ENCODE results near the gene ATP10A.
"Not testable (repeated sequence)": the region's sequence is repeated elsewhere in the genome, so short reads cannot be mapped to it uniquely, and the experiment has no call there.

Gene ATP10A

DNA sequence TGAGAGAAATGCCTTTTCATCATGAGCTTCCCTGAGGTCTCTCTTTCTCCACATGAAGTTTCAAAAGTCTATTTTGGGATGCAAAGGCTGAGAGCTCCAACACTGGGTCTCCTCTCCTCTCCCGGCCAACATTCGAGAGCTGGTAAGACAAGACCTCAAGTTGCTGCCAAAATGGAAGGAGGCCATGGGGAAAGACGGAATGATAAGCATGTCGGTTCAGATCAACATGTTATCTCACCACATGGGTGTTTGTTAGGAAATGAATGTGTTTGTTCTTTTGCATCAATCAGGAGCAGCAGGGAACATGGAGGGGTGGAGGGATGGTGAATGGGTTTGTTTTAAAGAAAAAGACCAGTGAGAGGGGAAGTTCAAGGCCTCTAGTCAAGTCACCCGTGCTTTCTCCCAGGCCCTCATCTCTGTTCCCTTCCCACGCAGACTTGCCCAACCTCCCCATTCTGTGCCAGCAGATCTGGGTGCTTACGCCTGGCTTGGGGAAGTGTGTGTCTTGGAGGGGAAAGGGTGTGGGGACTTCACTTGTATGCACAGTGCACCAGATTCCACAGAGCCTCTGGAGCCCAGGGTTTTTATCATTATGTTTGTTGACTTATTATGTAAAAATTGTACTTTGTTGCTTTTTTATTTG, 23.5 kb upstream of the ATP10A start:
- H3K4me3 ChIP-seq (ENCODE audit: low read depth, low read length), result no peak overlapping the region
- in situ Hi-C loops (cut with HindIII; ENCODE audit: low sequenced_read_pairs), result no loop called here
- DNase-seq (ENCODE audit: low read depth, low spot score), result no peak
- TF ChIP-seq, protein P1, sequence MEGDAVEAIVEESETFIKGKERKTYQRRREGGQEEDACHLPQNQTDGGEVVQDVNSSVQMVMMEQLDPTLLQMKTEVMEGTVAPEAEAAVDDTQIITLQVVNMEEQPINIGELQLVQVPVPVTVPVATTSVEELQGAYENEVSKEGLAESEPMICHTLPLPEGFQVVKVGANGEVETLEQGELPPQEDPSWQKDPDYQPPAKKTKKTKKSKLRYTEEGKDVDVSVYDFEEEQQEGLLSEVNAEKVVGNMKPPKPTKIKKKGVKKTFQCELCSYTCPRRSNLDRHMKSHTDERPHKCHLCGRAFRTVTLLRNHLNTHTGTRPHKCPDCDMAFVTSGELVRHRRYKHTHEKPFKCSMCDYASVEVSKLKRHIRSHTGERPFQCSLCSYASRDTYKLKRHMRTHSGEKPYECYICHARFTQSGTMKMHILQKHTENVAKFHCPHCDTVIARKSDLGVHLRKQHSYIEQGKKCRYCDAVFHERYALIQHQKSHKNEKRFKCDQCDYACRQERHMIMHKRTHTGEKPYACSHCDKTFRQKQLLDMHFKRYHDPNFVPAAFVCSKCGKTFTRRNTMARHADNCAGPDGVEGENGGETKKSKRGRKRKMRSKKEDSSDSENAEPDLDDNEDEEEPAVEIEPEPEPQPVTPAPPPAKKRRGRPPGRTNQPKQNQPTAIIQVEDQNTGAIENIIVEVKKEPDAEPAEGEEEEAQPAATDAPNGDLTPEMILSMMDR (IDR thresholded peaks at IDR 0.05; ENCODE audit: low read depth, low read length), result no peak

DNA sequence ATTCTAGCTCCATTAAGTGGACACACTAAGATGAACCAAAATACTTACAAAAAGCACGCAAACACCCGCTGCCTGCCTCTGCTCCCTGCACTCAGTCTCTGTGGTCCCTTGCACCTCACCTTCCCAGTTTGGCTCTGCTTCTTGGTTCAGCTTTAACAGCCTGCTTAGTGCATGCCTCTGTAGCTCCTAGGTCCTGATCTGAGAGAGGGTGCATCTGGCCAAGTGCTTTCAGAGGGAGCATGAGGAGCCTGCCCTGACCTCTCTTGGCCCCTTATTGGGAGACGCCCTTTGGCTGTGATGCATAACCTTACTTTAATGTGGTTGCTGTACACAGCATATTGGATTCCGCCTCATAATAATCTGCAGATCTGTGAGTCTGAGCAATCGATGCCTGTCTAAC, 21.2 kb upstream of the ATP10A start:
- TF ChIP-seq, protein P1 (IDR thresholded peaks at IDR 0.05; ENCODE audit: low read depth, low read length), result no peak
- in situ Hi-C loops (cut with HindIII; ENCODE audit: low sequenced_read_pairs), result no loop called here
- no peak overlapping the region for H3K4me3 ChIP-seq (ENCODE audit: low read depth, low read length)
- no peak for DNase-seq (ENCODE audit: low read depth, low spot score)

DNA sequence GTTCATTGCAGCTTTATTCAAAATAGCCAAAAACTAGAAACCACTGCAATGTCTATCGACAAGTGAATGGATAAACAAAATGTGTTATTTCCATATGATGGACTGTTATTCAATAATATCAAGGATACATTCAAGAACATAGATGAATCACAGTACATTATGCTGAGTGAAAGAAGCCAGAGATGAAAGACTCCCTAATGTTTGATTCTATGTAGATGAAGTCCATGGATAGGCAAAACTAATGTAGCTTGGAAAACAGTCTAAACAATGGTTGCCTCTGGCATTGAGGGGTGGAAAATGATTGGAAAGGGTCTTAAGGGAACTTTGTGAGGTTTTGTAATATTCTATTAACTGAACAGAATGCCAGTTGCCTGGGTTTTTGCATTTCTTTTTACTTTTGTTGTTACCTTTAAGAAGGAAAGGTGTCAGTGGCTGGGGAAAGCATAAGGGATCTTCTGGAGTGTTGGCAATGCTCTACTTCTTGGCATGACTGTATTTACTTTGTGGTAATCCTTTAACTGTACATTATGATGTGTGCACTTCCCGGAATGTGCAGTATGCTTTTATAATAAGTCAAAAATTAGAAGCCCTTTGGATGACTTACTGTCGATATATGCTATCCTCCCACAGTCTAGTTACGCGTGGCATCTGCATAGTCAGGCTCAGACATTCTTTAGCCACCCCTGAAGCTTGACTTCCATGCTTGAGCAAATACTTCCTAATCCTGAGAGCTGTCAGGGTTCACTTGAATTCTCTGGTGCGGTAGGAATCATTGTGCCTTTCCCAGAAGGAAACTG, 20.5 kb upstream of the ATP10A start:
- in situ Hi-C loops (cut with HindIII; ENCODE audit: low sequenced_read_pairs), result no loop called here
- TF ChIP-seq, protein P1 (IDR thresholded peaks at IDR 0.05; ENCODE audit: low read depth, low read length), result no peak
- DNase-seq (ENCODE audit: low read depth, low spot score), result peak; percentile 86
- H3K4me3 ChIP-seq (ENCODE audit: low read depth, low read length), result no peak overlapping the region

- in situ Hi-C loops (cut with HindIII; ENCODE audit: low sequenced_read_pairs), result no loop called here
- TF ChIP-seq, protein P1 (IDR thresholded peaks at IDR 0.05; ENCODE audit: low read depth, low read length), result no peak
- H3K4me3 ChIP-seq (ENCODE audit: low read depth, low read length), result no peak overlapping the region
- DNase-seq (ENCODE audit: low read depth, low spot score), result no peak
These were observed 19.3 kb upstream of the ATP10A start for GRCh38 chr15:25882466-25882865.

GRCh38 chr15:25880877-25881276, 17.8 kb upstream of the ATP10A start:
- H3K4me3 ChIP-seq (ENCODE audit: low read depth, low read length); in situ Hi-C loops (cut with HindIII; ENCODE audit: low sequenced_read_pairs); DNase-seq (ENCODE audit: low read depth, low spot score): not testable (repeated sequence)

GRCh38 chr15:25880411-25880810, 17.3 kb upstream of the ATP10A start:
- TF ChIP-seq, protein P1 (IDR thresholded peaks at IDR 0.05; ENCODE audit: low read depth, low read length), result no peak
- H3K4me3 ChIP-seq (ENCODE audit: low read depth, low read length), result no peak overlapping the region
- in situ Hi-C loops (cut with HindIII; ENCODE audit: low sequenced_read_pairs), result no loop called here
- DNase-seq (ENCODE audit: low read depth, low spot score), result no peak

DNA sequence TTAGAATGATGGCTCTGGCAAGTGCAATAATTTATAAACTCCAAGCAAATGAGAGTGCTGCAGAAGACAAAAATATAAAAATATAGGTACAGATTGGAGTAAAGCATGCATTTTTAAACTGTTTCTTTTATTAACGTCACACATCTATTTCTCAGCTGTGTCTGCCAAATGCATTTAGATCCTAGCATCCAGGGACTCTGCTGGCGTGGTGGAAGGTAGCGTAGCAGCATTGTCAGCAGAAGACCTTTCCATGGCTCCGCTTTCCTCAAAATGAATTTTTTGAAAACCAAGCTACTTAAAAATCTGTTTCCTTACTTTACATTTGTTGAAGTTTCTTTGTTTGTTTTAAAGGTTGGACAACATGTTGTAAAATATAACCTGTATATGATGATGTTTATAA, 16.3 kb upstream of the ATP10A start:
- TF ChIP-seq, protein P1 (IDR thresholded peaks at IDR 0.05; ENCODE audit: low read depth, low read length), result no peak
- no peak for DNase-seq (ENCODE audit: low read depth, low spot score)
- in situ Hi-C loops (cut with HindIII; ENCODE audit: low sequenced_read_pairs), result no loop called here
- no peak overlapping the region for H3K4me3 ChIP-seq (ENCODE audit: low read depth, low read length)
